GM19240 (cell line): Measurements from ENCODE around the gene SLC25A41.
A peak's percentile ranks its signal among the peaks of the same experiment; 100 is the strongest.
"Not testable (repeated sequence)": the region's sequence is repeated elsewhere in the genome, so short reads cannot be mapped to it uniquely, and the experiment has no call there.

Source experiments
- DNase-seq: peaks from one replicate; pipeline ENCODE4 v3.0.0; 2011; ENCODE audit warnings: low spot score; ENCODE audit not compliant: insufficient read length

SLC25A41 gene

DNA sequence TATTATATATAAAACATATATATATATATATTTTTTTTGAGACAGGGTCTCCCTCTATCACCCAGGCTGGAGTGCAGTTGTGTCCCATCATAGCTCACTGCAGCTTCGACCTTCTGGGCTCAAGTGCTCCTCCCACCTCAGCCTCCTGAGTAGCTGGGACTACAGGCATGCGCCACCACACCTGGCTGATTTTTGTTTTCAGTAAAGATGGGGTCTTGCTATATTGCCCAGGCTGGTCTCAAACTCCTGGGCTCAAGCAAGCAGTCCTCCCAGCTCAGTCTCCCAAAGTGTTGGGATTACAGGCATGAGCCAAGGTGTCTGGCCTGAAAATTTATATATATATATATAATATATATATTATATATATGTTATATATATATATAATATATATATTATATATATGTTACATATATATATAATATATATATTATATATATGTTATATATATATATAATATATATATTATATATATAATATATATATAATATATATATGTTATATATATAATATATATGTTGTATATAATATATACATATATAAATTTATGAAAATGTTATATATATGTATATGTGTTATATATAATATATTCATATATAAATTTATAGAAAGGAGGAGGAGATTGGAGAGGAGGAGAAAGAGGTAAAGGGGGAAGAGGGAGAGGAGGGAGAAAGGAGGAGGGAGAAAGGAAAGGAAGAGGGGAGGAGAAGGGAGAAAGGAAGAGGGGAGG, 4.7 kb downstream of the SLC25A41 start:
- not testable (repeated sequence) for DNase-seq

DNA sequence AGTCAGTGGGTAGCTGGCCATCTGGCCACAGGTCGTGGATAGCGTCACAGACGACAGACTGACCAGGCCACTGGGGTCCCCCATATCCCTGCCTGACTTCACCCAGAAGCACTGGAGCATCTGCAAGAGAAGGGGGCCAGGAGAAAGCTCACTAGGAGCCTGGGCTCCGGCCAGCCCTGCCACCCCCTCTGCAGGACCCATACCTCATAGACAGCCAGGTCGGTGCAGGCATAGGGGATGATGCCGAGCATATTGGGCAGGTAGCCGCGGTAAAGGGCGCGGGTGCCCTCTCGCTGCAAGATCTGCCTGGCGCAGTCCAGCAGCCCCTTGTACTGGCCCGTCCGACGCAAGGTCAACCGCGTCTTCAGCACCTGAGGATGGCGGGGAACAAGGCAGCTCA, 6.4 kb downstream of the SLC25A41 start:
- no peak for DNase-seq

DNA sequence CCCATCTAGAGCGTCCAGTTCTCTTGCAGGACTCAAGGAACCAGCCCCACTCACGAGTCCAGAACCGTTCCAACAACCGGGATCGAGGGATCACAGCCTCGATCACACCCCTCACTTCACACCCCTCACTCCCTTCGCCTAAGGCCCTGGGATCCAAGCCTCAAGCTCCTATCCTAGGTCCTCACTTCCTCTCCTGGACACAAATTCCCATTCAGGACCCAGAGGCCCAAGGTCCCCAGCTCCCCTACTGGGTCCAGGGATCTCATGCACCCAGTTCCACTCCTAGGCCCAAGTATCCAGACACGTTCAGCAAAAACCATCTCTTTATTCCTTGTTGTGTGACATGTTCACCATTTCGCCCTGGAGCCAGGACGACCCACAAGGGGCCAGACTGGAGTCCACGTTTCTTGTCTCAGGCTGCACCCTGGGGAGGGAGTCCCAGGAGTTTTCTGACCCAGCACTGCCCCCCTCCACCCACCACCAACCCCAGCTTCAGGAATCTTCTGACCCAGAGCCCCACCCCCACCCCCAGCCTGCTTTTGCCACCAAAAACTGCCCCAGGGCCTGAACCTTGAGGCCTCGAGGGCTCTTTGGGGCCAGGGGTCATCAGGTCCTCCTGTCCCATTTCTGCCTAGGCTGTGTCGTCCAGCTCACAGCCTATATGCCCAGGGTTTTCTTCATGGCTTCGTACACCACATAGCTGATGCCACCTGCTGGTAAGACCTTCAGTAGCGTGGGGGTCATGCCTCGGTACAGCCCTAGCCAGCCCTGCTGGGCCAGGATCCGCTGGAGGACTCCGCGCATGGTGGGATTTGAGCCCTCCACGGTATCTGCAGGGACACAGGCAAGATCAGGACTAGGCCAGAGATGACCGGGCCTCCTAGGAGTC, 7.6 kb downstream of the SLC25A41 start:
- no peak for DNase-seq

DNA sequence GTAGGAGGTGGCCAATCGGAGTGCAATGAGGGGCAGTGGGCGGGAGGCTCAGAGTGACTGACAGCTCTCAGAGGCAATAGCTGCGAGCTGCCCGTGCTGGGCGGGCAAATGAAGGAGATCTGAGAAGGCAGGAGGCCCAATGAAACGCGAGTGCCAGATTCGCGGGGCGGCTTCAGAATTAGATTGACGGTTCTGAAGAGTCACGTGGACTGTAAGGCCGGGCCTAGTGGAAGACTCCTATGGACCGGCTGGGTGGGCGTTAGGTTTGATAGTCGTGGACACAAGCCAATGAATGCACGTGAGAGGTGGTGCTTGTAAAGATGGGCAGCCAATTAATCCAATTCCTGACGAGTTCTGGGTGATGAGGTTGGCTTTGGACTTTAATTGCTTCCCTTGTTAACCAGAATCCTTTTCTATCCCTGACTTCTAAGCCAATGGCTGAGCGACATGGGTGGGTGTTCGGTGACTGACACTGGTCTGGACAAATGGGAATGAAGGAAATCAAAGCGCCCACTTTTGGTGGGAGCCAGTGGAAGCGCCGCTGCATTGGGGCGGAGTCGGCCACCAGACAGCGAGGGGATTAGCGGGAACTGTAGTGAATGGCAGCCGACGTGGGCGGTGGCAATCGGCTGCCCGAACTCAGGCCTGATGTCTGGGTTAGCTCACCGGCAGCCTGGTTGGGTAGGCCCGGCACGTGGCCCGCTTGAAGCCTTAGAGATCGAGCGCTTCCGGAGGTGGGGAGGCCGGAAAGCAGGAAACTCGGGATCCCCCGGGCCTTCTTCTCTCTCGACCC, 8.4 kb downstream of the SLC25A41 start:
- peak; percentile 100 for DNase-seq

DNA sequence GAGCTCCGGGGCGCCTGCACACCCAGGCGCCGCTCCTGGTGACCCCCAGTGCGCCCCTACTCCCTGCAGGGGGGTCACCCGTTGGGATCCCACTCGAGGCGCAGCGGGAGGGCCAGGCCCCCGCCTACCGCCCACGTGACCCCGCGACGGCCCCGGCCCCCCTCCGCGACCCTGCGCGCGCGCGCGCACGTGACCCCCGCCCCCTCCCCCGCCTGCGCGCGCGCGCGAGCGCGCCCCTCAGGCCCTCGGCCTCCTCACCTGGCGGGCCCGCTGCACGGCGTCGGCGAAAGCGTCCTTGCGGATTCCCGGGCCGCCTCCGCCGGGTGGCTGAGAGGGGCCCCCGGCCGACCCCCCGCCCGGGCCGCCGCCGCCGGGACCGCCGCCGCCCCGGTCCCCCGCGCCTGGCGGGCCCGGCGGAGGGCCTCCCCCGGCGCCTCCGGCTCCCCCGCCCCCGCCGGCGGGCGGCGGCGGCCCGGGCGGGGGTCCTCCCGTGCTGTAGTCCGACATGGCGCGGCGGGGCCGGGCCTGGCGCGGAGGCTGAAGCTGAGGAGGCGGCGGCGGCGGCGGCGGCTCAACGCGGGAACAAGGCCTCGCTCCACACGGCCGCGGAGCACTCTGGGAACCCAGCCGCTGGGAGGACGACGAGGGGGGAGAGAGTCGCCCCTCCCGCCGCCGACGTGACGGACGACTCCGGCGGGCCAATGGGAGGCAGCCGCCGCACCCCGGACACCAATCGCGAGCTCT, 9.2 kb downstream of the SLC25A41 start, which contains the start of gene KHSRP:
Gene KHSRP, minus strand, starts transcription at position 617 of the 744 bp plus-strand sequence. Its CDS starts 110 bp downstream, at position 507.
- no peak for DNase-seq

DNA sequence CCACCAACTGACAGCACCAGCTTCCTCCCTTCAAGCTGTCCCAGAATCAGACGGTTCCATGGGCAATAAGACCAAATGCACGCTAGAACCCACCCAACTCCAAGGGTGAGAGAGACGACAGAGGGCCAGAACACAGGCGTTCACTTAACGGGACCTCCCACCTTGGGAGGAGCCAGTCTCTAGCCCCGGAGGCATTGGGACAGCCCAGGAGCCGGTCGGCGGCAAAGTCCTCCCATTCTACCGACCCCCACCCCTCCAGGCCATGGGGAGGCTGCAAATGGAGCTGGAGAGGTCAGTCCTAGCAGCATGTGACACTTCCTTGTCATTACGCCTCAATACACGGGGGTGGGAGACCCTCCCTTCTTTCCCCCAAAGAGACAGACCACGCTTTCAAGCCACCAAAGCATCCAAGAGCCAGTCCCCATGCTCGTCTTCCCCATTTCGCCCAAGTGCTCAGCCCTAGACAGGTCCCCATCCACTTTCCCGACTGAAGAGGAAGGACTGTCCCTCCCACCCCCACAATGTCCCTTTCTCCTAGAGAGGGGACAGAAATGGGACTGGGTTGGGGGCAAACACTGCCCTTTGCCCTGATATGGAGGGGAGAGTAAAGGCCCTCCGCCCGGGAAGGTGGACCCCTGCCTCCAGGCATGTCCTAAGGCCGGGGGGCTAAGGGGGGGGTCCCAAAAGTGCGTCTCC, 9.9 kb downstream of the SLC25A41 start:
- DNase-seq: peak; percentile 61

DNA sequence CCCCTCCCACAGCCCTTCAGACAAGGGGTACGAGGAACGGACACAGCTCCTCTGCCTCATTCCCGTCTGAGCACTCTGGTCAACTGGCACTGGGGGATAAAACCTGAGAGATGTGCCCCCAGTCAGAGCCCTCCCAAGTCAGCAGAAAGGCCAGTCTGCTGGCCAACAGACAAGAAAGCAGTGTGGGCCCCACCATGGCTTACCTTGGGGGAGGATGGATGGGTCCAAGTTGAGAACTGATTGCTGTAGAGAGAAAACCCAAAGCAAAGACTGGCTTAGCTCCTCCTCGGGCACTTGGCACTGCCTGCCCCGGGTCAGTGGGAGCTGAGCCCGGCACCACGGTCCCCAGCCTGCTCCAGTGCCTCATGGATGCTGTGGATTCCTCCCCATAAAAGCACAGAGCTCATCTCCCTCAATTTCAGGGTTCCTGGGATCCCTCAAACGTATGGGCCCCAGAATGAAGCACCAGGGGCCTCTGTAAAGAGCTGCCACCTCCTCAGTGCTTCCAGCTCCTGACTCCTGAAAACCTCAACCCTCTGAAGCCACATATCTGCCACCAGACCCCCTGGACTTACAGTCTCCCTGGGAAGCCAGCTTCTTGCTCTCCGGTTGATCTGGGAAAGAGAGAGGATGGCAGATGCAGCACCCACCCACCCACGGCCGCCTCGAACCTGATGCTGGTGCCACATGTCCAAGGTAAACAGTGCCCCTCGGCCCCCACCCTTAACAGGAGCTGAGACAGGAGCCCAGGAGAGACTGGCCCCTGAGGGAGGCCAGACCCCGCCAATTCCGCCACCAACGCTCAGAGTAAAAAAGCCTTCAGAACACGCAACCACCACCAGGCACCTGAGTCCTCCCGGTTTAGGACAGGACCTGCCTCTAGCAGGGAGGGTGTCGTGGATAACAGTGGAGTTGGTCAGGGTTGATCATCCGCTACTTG, 12.2 kb downstream of the SLC25A41 start:
- DNase-seq: no peak

DNA sequence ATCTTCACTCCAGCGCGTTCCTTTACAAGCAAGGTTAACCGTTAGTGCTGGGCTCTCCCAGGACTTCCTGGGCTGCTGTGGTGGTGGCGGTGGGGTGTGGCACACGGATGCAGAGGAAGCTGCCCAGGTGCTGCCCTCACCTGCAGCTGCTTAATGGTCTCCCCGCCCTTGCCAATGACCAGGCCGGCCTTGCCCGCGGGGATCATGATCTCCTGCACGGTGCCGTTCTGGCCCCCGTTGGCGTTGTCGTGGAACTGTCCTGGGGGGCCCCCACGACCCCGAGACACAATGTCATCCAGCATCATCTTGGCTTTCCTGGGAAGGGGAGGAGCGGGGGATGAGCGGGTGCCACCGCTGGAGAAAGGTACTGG, 15.0 kb downstream of the SLC25A41 start:
- no peak for DNase-seq

DNA sequence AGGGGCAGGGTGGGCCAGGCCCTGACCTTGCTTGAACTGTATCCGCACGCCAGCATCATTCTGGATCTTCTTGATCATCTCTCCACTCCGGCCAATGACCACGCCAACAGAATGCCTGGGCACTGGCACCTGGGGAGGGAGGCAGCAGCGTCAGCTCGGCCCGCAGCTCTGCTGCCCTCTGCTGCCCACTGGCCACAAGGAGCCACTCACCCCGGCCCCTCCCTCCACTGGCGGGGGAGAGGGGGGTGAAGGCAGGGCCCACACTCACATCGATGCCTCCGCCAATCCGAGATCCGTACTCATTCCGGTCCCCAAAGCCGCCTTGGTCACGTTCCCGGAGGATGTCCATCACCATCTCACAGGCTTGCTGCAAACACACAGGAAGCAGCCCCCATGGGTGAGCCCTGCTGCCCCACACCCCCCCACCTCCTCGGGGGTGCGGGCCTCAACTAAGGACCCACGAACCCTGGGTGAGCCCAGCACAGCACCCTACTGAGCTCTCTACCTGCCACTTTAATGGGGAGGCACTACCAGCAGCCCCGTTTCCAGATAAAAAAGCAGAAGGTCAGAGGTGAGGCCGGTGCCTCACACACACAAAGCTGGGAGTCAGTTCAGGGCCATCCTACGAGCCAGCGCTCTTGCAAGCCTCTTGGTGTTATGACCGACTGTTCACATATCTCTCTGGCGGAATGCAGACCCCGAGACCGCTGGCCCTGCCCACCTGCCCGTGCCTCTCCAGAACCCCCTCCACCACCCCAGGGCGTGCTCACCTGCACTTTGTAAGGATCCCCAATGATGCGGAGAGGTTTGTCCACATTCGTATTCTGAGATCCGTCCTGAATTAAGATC, 15.6 kb downstream of the SLC25A41 start:
- no peak for DNase-seq

DNA sequence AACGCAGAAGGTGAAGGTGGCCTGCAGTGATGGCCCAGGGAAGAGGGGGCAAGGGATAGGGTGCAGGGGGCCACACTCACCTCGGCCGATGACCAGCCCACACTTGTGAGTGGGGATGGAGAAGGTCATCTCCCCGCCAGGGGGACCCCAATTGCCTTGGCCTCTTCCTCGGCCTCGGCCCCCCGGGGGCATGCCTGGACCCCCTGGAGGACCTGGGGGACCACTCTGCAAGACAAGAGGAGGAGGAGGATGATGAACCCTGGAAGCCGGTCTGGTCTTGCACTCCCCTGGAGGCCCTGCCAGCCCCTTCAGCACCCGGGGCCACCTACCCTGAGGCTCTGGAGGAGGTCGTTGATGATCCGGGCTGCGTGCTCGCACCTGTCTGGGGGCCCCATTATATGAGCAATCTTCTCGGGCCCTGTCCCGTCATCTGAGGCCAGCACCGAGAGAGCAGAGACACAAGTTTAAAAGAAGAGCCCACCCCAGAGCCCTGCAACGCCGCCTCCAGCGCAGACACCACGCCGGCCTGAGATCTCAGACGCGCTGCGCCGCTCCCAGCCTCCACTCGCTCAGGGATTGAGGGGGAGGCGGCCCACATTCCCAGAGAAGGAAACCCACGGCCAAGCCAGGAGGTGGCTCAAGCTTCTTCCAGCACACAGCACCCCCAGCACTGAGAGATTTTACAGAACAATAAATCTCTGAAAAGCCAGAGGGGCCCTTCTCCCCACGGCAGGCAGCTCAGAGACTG, 16.7 kb downstream of the SLC25A41 start:
- DNase-seq: no peak

DNA sequence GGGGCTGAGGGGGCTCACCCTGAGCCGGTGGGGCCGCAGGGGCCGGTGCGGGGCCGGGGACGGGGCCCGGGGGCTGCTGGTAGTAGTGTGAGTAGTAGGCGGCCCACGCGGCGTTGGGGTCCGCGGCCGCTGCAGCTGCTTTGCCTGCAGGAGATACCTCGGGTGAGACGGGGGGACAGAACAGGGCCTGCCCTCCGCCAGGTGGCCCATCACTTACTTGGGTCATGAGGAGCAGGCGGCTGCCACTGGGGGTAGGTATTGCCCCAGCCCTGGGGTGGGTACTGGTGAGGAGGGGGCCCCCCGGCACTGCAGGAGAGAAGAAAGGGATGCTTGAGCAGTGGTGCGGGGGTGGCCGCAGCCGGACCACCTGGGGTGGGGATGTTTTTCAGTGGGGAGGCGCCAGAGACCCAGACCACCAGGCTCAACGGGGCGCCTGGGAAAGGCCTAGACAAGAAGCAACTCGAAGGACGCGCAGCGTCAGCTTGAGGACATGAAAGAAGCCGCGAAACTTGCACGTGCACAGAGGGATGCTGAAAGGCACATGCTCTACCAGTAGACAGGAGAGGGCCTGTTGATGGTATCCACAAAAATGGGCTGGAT, 17.9 kb downstream of the SLC25A41 start:
- no peak for DNase-seq

DNA sequence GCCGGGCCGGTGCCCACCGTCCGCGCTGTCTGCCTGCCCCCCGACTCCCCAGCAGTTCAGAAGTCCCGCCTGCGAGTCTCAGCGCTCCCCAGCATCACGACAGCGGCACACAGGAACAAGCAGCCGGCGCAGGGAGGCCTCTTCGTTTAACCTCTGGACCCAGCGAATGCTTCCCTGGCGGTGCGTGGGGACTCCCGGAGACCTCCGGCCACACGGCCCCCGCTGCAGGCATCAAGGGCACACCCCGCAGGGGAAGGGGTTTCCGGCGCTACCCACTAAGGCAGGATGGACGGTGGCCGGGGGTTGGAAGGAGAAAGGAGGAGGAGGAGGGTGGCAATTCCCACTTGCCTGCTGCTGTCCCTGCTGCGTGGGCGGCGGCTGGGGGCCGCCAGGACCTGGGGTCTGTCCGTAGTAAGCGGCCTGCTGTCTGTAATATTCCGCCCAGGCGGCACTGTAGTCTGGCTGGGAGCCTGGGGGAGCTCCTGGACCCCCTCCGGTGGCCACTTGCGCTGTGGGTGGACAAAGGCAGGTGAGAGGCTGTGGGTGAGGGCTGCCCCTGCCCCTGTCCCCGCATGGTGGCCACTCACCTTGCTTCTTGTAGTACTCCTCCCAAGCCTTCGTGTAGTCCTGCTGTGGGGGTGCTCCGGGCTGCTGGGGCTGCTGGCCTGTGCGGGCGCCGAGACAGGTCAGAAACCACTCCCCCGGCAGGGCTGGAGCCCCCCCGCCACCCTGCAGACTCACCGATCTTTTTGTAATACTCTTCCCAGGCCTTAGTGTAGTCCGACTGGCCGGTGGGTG, 18.6 kb downstream of the SLC25A41 start:
- no peak for DNase-seq

DNA sequence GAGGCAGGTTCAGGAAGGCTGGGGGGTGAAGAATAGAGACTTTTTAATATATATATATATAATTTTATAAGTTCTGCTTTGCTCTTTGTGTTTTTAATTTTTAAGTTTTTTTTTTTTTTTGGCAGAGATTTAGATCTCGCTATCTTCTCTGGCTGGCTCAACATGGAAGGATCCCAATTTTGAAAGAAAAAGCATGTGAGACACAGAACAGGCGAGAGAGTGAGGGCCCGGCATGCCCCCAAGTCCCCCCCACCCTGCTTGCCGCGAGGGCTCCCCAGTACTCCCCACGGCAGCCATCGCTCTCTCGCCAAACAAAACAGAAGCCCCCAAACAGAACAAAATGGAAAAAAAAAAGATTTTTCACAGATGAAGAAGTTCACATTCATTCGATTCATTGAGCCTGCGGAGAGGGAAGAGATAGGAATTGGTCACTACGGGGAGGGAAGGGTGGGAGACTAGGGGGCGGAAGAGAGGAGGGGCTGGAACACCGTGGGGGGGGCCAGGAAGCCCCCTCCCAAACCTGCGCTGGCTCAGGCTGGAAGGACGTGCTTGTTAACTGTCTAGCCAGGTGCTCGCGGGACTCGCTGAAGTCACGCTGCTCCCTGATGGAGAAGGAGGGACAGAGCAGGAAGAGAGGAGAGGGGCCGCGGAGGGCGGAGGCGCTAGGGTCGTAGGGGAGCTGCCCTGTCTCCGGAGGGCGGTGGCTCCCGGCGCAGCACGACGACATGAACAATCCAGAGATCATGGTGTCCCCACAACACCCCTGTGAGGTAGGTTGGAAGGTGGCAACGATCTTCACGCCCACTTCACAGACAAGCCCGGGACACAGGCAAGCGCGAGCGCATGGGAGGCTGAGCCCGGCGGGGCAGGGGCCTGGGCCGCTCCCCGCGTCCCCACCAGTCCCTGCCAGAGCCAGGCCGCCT, 19.6 kb downstream of the SLC25A41 start:
- DNase-seq: no peak

DNA sequence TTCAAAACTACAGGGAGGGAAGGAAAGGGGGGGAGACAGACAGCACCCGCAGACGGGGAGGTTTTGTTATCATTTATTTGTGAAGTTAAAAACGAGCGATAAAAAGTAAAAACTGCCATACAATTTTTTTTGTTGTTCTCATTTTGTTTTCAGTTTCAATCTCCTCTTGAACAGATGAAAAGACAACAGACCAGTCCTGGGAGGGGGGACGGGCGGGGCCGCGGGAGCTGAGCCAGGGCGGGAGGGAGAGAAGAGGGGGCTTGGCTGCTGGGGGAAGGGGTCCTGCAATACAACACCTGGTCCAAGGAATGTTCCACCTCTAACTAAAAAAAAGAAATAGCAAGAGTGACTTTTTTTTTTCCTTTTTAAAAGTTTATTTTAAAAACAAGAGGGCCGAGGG, 20.3 kb downstream of the SLC25A41 start:
- DNase-seq: no peak

DNA sequence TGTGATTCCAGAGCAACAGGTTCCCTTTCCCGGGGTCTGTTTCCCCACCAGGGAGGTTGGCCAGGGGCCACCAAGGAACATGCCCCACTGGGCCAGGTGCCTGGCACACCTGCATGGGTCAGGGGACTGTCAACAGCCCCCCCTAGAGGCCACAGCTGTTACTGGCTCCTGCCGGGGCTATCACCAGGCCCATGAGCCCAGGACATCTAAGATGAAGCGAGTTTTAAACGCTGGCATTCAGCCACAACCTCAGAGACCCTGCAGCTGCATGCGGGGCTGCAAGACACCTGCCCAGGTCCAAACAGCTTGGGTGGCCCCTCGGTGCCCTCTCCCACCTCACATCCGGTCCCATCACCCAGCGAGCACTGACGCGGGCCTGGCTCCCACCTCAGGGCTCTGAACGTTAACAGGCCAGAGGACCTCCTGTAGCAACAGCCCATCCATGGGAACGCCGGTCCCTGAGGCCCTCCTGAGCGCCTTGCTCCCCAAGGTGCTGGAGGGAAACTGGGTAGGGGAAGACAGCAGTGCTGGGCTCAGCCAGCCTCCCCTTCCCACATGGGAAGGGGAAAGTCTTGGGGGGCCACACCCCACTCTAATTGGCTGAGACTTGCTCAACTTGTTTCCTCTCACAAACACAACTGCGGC, 21.0 kb downstream of the SLC25A41 start:
- DNase-seq: peak; percentile 57
